IMR-90 (cell line): ENCODE data around the gene CDS1. TPM values are rescaled to one million over a fixed set of nuclear protein-coding genes. Genes with fewer than 3 reads are reported as not detected.

Experiments
- ATAC-seq: fragments of 200-7000 bp; cut with Tn5 transposase; 2 replicates; pipeline ENCODE4 v1.9.1; 2020; ENCODE audit warnings: low read depth, mild to moderate bottlenecking, moderate library complexity
- BruUV-seq: library from RNA; stranded (reverse); fragments of 400-500 nt; replicated peaks from 2 replicates; lab custom pipeline; 2021; lab: Mats Ljungman, UMichigan
- CTCF ChIA-PET: fragments of 300-600 bp; formaldehyde crosslinking; extraction: SDS; loops from one replicate; lab custom pipeline; 2021; ENCODE audit warnings: antibody characterized with exemption; lab: Yijun Ruan, JAX
- POLR2A ChIA-PET: fragments of 300-600 bp; sonication (Branson Sonifier 250); formaldehyde crosslinking; loops from one replicate; lab custom pipeline; 2022; ENCODE audit warnings: antibody characterized with exemption; ENCODE audit not compliant: unreplicated experiment; lab: Charles Lee
- DNase-seq: peaks from one replicate; pipeline ENCODE4 v3.0.0; 2013
- H2AFZ ChIP-seq: replicated peaks from 2 replicates; pipeline ENCODE3; 2013; ENCODE audit warnings: low read length, mild to moderate bottlenecking; ENCODE audit not compliant: poor library complexity
- H2AK5ac ChIP-seq: 2 replicates; pipeline ENCODE4 v1.6.1; 2013; ENCODE audit warnings: low read depth, low read length, inconsistent platforms
- H2AK9ac ChIP-seq: replicated peaks from 2 replicates; pipeline ENCODE3; 2013; ENCODE audit warnings: mild to moderate bottlenecking, low read depth, low read length, moderate library complexity; ENCODE audit not compliant: poor library complexity
- H2BK120ac ChIP-seq: 2 replicates; pipeline ENCODE4 v1.6.1; 2013; ENCODE audit warnings: low read depth, low read length, inconsistent platforms
- H2BK15ac ChIP-seq: 3 replicates; pipeline ENCODE4 v1.6.1; 2013; ENCODE audit warnings: low read depth, low read length, inconsistent platforms
- H2BK20ac ChIP-seq: 2 replicates; pipeline ENCODE4 v1.6.1; 2013; ENCODE audit warnings: low read depth, mild to moderate bottlenecking, inconsistent platforms, low read length, moderate library complexity
- H2BK5ac ChIP-seq: 2 replicates; pipeline ENCODE4 v1.6.1; 2013; ENCODE audit warnings: mild to moderate bottlenecking, low read depth, low read length, inconsistent platforms; ENCODE audit not compliant: poor library complexity, severe bottlenecking
- H3K14ac ChIP-seq: replicated peaks from 2 replicates; pipeline ENCODE4 v1.6.1; 2013; ENCODE audit warnings: low read depth, low read length, inconsistent platforms
- H3K18ac ChIP-seq: 2 replicates; pipeline ENCODE4 v1.6.1; 2013; ENCODE audit warnings: low read depth, low read length, control low read depth
- H3K23ac ChIP-seq: 2 replicates; pipeline ENCODE4 v1.6.1; 2013; ENCODE audit warnings: low read depth, low read length, inconsistent platforms
- H3K27ac ChIP-seq: 2 replicates; pipeline ENCODE4 v1.5.1; 2013; ENCODE audit warnings: mild to moderate bottlenecking, control low read depth, low read length; ENCODE audit not compliant: insufficient read depth
- H3K27me3 ChIP-seq: 2 replicates; pipeline ENCODE4 v1.6.1; 2013; ENCODE audit warnings: low read length; ENCODE audit not compliant: control insufficient read depth, insufficient read depth
- H3K36me3 ChIP-seq: 2 replicates; pipeline ENCODE4 v1.6.1; 2013; ENCODE audit warnings: low read length, mixed read lengths; ENCODE audit not compliant: control insufficient read depth, insufficient read depth
- H3K4ac ChIP-seq: 2 replicates; pipeline ENCODE4 v1.6.1; 2013; ENCODE audit warnings: low read depth, low read length, inconsistent platforms
- H3K4me1 ChIP-seq: 2 replicates; pipeline ENCODE4 v1.6.1; 2013; ENCODE audit warnings: low read length, mixed read lengths; ENCODE audit not compliant: control insufficient read depth, insufficient read depth
- H3K4me2 ChIP-seq: 2 replicates; pipeline ENCODE4 v1.6.1; 2013; ENCODE audit warnings: low read depth, mild to moderate bottlenecking, control low read depth, low read length, moderate library complexity
- H3K4me3 ChIP-seq: 2 replicates; pipeline ENCODE4 v1.5.1; 2013; ENCODE audit warnings: low read depth, mild to moderate bottlenecking, control low read depth, low read length, moderate library complexity; ENCODE audit not compliant: insufficient read depth
- H3K56ac ChIP-seq: 2 replicates; pipeline ENCODE4 v1.6.1; 2013; ENCODE audit warnings: low read length, inconsistent platforms; ENCODE audit not compliant: insufficient read depth; ENCODE audit errors: extremely low read depth
- H3K79me1 ChIP-seq, 2 experiments: 2 replicates each; pipeline ENCODE4 v1.6.1; 2013; ENCODE audit warnings: low read length in 2 of 2, inconsistent platforms in 1 of 2, low read depth in 1 of 2
- H3K9ac ChIP-seq: 2 replicates; pipeline ENCODE4 v1.6.1; 2013; ENCODE audit warnings: low read depth, low read length, control low read depth
- H3K9me1 ChIP-seq: 2 replicates; pipeline ENCODE4 v1.6.1; 2013; ENCODE audit warnings: low read length, inconsistent platforms; ENCODE audit not compliant: insufficient read depth
- H3K9me3 ChIP-seq: 2 replicates; pipeline ENCODE4 v1.6.1; 2013; ENCODE audit warnings: low read length; ENCODE audit not compliant: control insufficient read depth, insufficient read depth
- H4K20me1 ChIP-seq: 2 replicates; pipeline ENCODE4 v1.6.1; 2013; ENCODE audit warnings: low read length, inconsistent platforms; ENCODE audit not compliant: insufficient read depth
- H4K5ac ChIP-seq: 2 replicates; pipeline ENCODE4 v1.6.1; 2013; ENCODE audit warnings: mild to moderate bottlenecking, low read depth, low read length, control low read depth
- H4K8ac ChIP-seq, 2 experiments: 2 replicates each; pipeline ENCODE4 v1.6.1; 2013; ENCODE audit warnings: low read depth in 2 of 2, low read length in 2 of 2, control low read depth in 1 of 2, inconsistent platforms in 1 of 2
- H4K91ac ChIP-seq: 2 replicates; pipeline ENCODE4 v1.6.1; 2013; ENCODE audit warnings: low read depth, low read length, inconsistent platforms; ENCODE audit not compliant: insufficient read depth
- CEBPB ChIP-seq: IDR thresholded peaks from 2 replicates; pipeline ENCODE4 v1.6.1; 2012; ENCODE audit warnings: low read depth, low read length, improper control_type of control experiment
- FOS ChIP-seq: fragments of 150-350 bp; IDR thresholded peaks from 2 replicates; pipeline ENCODE4 v1.6.1; 2016; ENCODE audit warnings: low read depth, low read length
- POLR2A ChIP-seq: IDR thresholded peaks from 2 replicates; pipeline ENCODE4 v1.6.1; 2012; ENCODE audit warnings: mild to moderate bottlenecking, low read depth, low read length
- RFX5 ChIP-seq: IDR thresholded peaks from 2 replicates; pipeline ENCODE4 v1.8.0; 2012; ENCODE audit warnings: low read depth, mild to moderate bottlenecking, low read length, moderate library complexity
- USF2 ChIP-seq: fragments of 150-350 bp; IDR thresholded peaks from 2 replicates; pipeline ENCODE4 v1.6.1; 2017; ENCODE audit warnings: mild to moderate bottlenecking, antibody characterized with exemption, low read length, low read depth
- WGBS, 2 experiments: methylation state at CpG; one replicate each; pipeline versions ENCODE4 v1.1.5 to v1.1.7; 2013; ENCODE audit warnings: missing lambda C conversion rate in 2 of 2; ENCODE audit not compliant: insufficient read length in 1 of 2; ENCODE audit errors: extremely low coverage in 2 of 2; 5-methylcytosine and 5-hydroxymethylcytosine counted together
- dilution Hi-C: fragments of 300-500 bp; cut with HindIII; formaldehyde crosslinking; loops from one replicate; pipeline ENCODE4 v1.14.3; 2018; ENCODE audit warnings: low sequenced_read_pairs; ENCODE audit not compliant: unreplicated experiment
- in situ Hi-C: fragments of 300-500 bp; cut with MboI; formaldehyde crosslinking; loops from 3 replicates; pipeline ENCODE4 v1.14.3; 2019; ENCODE audit warnings: low sequenced_read_pairs, inconsistent platforms, mixed read lengths
- intact Hi-C: fragments of 100-400 bp; cut with micrococcal nuclease; formaldehyde crosslinking; loops from 2 replicates; pipeline ENCODE4 v1.10.0; 2022
- polyA plus RNA-seq, 3 experiments: library from polyadenylated mRNA; depleted of rRNA; stranded (reverse); fragments of >200 nt; gene quantifications; 2 replicates each; pipeline ENCODE4 v1.2.3, GENCODE V29; 2012; ENCODE audit warnings: low replicate concordance in 1 of 3
- total RNA-seq: library from RNA; depleted of rRNA; stranded (reverse); fragments of >200 nt; gene quantifications from 2 replicates; pipeline ENCODE4 v1.2.3, GENCODE V29; 2012

The CDS1 gene
- total and polyA plus RNA-seq, 2 of the 4 experiments (the other 2 are of a cell fraction): under 0.01 to 0.02 TPM

- TF ChIP-seq USF2: no peak
Observed at GRCh38 chr4:84648863-84649647, 66.1 kb downstream of the CDS1 start (continued).

GRCh38 chr4:84651499-84651898, 68.6 kb downstream of the CDS1 start:
- H3K9me3 ChIP-seq: no peaks in the 10 kb centered on the region
- H4K91ac ChIP-seq: no peak overlapping the region
- H4K20me1 ChIP-seq: no peaks in the 10 kb centered on the region
- H2AK9ac ChIP-seq: no peak overlapping the region
- no peak overlapping the region for H4K5ac ChIP-seq
- H3K18ac ChIP-seq: no peak overlapping the region
- no peaks in the 10 kb centered on the region for H3K9me1 ChIP-seq
- DNase-seq (no peak), ATAC-seq (no peak)
- dilution Hi-C loops (no loop called here), intact Hi-C loops (no loop called here), in situ Hi-C loops (no loop called here)
- H3K56ac ChIP-seq: no peak overlapping the region
- CTCF ChIA-PET: no interaction called here
- no peak overlapping the region for H2BK120ac ChIP-seq
- no peak overlapping the region for H3K4ac ChIP-seq
- no peak overlapping the region for H3K9ac ChIP-seq
- H2AK5ac ChIP-seq: no peak overlapping the region
- WGBS, 2 experiments: 90% methylated on average over 1 of the region's 1 CpG; no CpG with 5 or more reads in 1 of the 2 experiments
- H4K8ac ChIP-seq: no peak overlapping the region
- no peak overlapping the region for H3K4me2 ChIP-seq
- no peak overlapping the region for H2AFZ ChIP-seq
- no peak overlapping the region for H3K14ac ChIP-seq
- peaks cover 1% of the 10 kb centered on the region; the same call in 1 of the 2 replicates for H3K27me3 ChIP-seq
- H3K36me3 ChIP-seq: no peaks in the 10 kb centered on the region
- no peak overlapping the region for H2BK20ac ChIP-seq
- H3K23ac ChIP-seq: no peak overlapping the region
- H2BK5ac ChIP-seq: no peak overlapping the region
- no peak overlapping the region for H2BK15ac ChIP-seq
- POLR2A ChIA-PET: no interaction called here
- H3K79me1 ChIP-seq: no peaks in the 10 kb centered on the region
- H3K27ac ChIP-seq: no peak overlapping the region
- TF ChIP-seq POLR2A (no peak), RFX5 (no peak), CEBPB (no peak), FOS (no peak)
- BruUV-seq: no TSS peak
- no peaks in the 10 kb centered on the region; the same call in 1 of the 2 replicates for H3K4me1 ChIP-seq
- H3K4me3 ChIP-seq: no peak overlapping the region
